ENCODE measurements around the gene SLC39A3.

Gene SLC39A3

GRCh38 chr19:2775556-2776430, 36.0 kb upstream of the SLC39A3 start:
- Histone ChIP-seq H3K4me3 (ENCODE audit: low read depth, low read length) (no peak overlapping the region), H3K9me3 (ENCODE audit: severe bottlenecking) (no peaks in the 10 kb centered on the region), H3K27ac (no peak overlapping the region), H3K36me3 (peaks cover 59% of the 10 kb centered on the region), H3K27me3 (ENCODE audit: insufficient read depth, low read depth, severe bottlenecking) (no peaks in the 10 kb centered on the region)
- no peak for TF ChIP-seq CTCF (IDR thresholded peaks at IDR 0.05; ENCODE audit: low read depth, low read length)
- no peak for DNase-seq

- Histone ChIP-seq H3K9me3 (ENCODE audit: severe bottlenecking) (no peaks in the 10 kb centered on the region), H3K27me3 (ENCODE audit: insufficient read depth, low read depth, severe bottlenecking) (no peaks in the 10 kb centered on the region), H3K27ac (no peak overlapping the region), H3K36me3 (peaks cover 58% of the 10 kb centered on the region), H3K4me3 (ENCODE audit: low read depth, low read length) (no peak overlapping the region)
- no peak for DNase-seq
- TF ChIP-seq CTCF (IDR thresholded peaks at IDR 0.05; ENCODE audit: low read depth, low read length), result no peak
These were observed 35.2 kb upstream of the SLC39A3 start for GRCh38 chr19:2774953-2775555.

- H3K27ac ChIP-seq, result no peak overlapping the region
- H3K4me3 ChIP-seq (ENCODE audit: low read depth, low read length), result no peak overlapping the region
- no peak for DNase-seq
- peaks cover 50% of the 10 kb centered on the region for H3K36me3 ChIP-seq
- no peaks in the 10 kb centered on the region for H3K9me3 ChIP-seq (ENCODE audit: severe bottlenecking)
- TF ChIP-seq CTCF (IDR thresholded peaks at IDR 0.05; ENCODE audit: low read depth, low read length), result no peak
- H3K27me3 ChIP-seq (ENCODE audit: insufficient read depth, low read depth, severe bottlenecking), result no peaks in the 10 kb centered on the region
These were observed 34.4 kb upstream of the SLC39A3 start for GRCh38 chr19:2774083-2774679.

- TF ChIP-seq CTCF (IDR thresholded peaks at IDR 0.05; ENCODE audit: low read depth, low read length), result no peak
- Histone ChIP-seq H3K27ac (no peak overlapping the region), H3K27me3 (ENCODE audit: insufficient read depth, low read depth, severe bottlenecking) (no peaks in the 10 kb centered on the region), H3K4me3 (ENCODE audit: low read depth, low read length) (no peak overlapping the region), H3K9me3 (ENCODE audit: severe bottlenecking) (no peaks in the 10 kb centered on the region), H3K36me3 (peaks cover 57% of the 10 kb centered on the region)
- no peak for DNase-seq
These were observed 32.2 kb upstream of the SLC39A3 start for GRCh38 chr19:2771786-2772674.

GRCh38 chr19:2770055-2771013, 30.5 kb upstream of the SLC39A3 start:
- TF ChIP-seq CTCF (IDR thresholded peaks at IDR 0.05; ENCODE audit: low read depth, low read length), result no peak
- Histone ChIP-seq H3K36me3 (peaks cover 63% of the 10 kb centered on the region), H3K27me3 (ENCODE audit: insufficient read depth, low read depth, severe bottlenecking) (no peaks in the 10 kb centered on the region), H3K27ac (no peak overlapping the region), H3K4me3 (ENCODE audit: low read depth, low read length) (no peak overlapping the region), H3K9me3 (ENCODE audit: severe bottlenecking) (no peaks in the 10 kb centered on the region)
- DNase-seq, result no peak
